Neural progenitor cell (in vitro differentiated cells): Measurements from ENCODE around the gene LTV1. TPM values are rescaled to one million over a fixed set of nuclear protein-coding genes. Genes with fewer than 3 reads are reported as not detected.

Experiments
- DNase-seq: peaks from one replicate; pipeline ENCODE4 v3.0.0-alpha.2; 2016; ENCODE audit warnings: low spot score
- H2AFZ ChIP-seq: fragments of 200-600 bp; sonication (generic); replicated peaks from 2 replicates; pipeline ENCODE4 v1.6.1; 2016; ENCODE audit warnings: antibody characterized with exemption
- H3F3A ChIP-seq: fragments of 200-600 bp; sonication (generic); 2 replicates; pipeline ENCODE4 v1.6.1; 2016; ENCODE audit warnings: antibody characterized with exemption, low read depth
- H3K27ac ChIP-seq: fragments of 200-600 bp; sonication (generic); 2 replicates; pipeline ENCODE4 v1.5.1; 2016; ENCODE audit warnings: mild to moderate bottlenecking
- H3K27me3 ChIP-seq: fragments of 200-600 bp; sonication (generic); 2 replicates; pipeline ENCODE4 v1.6.1; 2016; ENCODE audit warnings: mild to moderate bottlenecking, moderate library complexity
- H3K36me3 ChIP-seq: fragments of 200-600 bp; sonication (generic); 2 replicates; pipeline ENCODE4 v1.5.1; 2016
- H3K4me1 ChIP-seq: fragments of 200-600 bp; sonication (generic); 2 replicates; pipeline ENCODE4 v1.6.1; 2016; ENCODE audit warnings: mixed run types
- H3K4me2 ChIP-seq: fragments of 200-600 bp; sonication (generic); 2 replicates; pipeline ENCODE4 v1.6.1; 2016
- H3K4me3 ChIP-seq: fragments of 200-600 bp; sonication (generic); 2 replicates; pipeline ENCODE4 v1.5.1; 2016
- H3K79me2 ChIP-seq: fragments of 200-600 bp; sonication (generic); 2 replicates; pipeline ENCODE4 v1.6.1; 2016; ENCODE audit warnings: low read depth
- H3K9ac ChIP-seq: fragments of 200-600 bp; sonication (generic); 2 replicates; pipeline ENCODE4 v1.6.1; 2016
- H3K9me3 ChIP-seq: fragments of 200-600 bp; sonication (generic); 2 replicates; pipeline ENCODE4 v1.5.1; 2016; ENCODE audit warnings: low read depth
- H4K20me1 ChIP-seq: fragments of 200-600 bp; sonication (generic); 2 replicates; pipeline ENCODE4 v1.6.1; 2016; ENCODE audit warnings: low read depth
- H3K27ac Mint-ChIP-seq: 3 replicates; pipeline ENCODE4 v1.8.0; 2021; ENCODE audit warnings: mixed read lengths
- H3K27me3 Mint-ChIP-seq: 2 replicates; pipeline ENCODE4 v1.8.0; 2022; ENCODE audit warnings: low read depth, mild to moderate bottlenecking, inconsistent platforms, moderate library complexity, mixed read lengths; ENCODE audit not compliant: insufficient read depth
- H3K36me3 Mint-ChIP-seq: 3 replicates; pipeline ENCODE4 v1.8.0; 2021; ENCODE audit warnings: mixed read lengths
- H3K4me1 Mint-ChIP-seq: 3 replicates; pipeline ENCODE4 v1.8.0; 2021; ENCODE audit warnings: mixed read lengths
- H3K4me3 Mint-ChIP-seq: 3 replicates; pipeline ENCODE4 v1.8.0; 2021; ENCODE audit warnings: mild to moderate bottlenecking, moderate library complexity, mixed read lengths
- H3K9me3 Mint-ChIP-seq: 3 replicates; pipeline ENCODE4 v1.8.0; 2020; ENCODE audit warnings: mixed read lengths
- EZH2 ChIP-seq: fragments of 200-600 bp; sonication (generic); IDR thresholded peaks from 2 replicates; pipeline ENCODE4 v1.6.1; 2017; ENCODE audit warnings: antibody characterized with exemption, mild to moderate bottlenecking, moderate library complexity
- EZH2phosphoT487 ChIP-seq: fragments of 200-600 bp; sonication (generic); IDR thresholded peaks from 2 replicates; pipeline ENCODE4 v1.6.1; 2017; ENCODE audit warnings: antibody characterized with exemption
- total RNA-seq: library from RNA; depleted of rRNA; stranded (reverse); fragments of >200 nt; gene quantifications from 2 replicates; pipeline ENCODE4 v1.2.3, GENCODE V29; 2015; ENCODE audit warnings: low replicate concordance
- TF ChIP-seq, protein P1 (sequence below): fragments of 200-600 bp; sonication (generic); IDR thresholded peaks from 2 replicates; pipeline ENCODE4 v1.5.1; 2017; ENCODE audit warnings: antibody characterized with exemption, mild to moderate bottlenecking

Gene LTV1
- total RNA-seq, 1 donor from 2014 or later = 36.0 TPM

DNA sequence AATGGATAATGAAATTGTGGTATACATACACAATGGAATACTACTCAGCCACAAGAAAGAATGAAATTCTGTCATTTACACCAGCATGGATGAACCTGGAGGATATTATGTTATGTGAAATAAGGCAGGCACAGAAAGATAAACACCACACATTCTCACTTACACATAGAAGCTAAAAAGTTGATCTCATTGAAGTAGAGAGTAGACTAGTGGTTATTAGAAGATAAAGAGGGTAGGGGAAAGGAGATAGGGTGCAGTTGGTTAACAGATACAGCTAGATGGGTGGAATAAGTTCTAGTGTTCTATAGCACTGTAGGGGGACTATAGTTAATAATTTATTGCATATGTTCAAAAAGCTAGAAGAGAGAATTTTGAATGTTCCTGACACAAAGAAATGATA, 25.5 kb upstream of the LTV1 start:
- H3K79me2 ChIP-seq = no peaks in the 10 kb centered on the region
- H3K4me2 ChIP-seq = no peak overlapping the region
- H3K9me3 Mint-ChIP-seq = no peaks in the 10 kb centered on the region
- H3K27ac Mint-ChIP-seq = no peak overlapping the region
- H2AFZ ChIP-seq = no peak overlapping the region
- H3K4me3 ChIP-seq = no peak overlapping the region
- H3K9ac ChIP-seq = no peak overlapping the region
- no peaks in the 10 kb centered on the region for H3K27me3 ChIP-seq
- H4K20me1 ChIP-seq = no peaks in the 10 kb centered on the region
- no peaks in the 10 kb centered on the region for H3K4me1 ChIP-seq
- H3K36me3 Mint-ChIP-seq = peaks cover 4% of the 10 kb centered on the region
- no peak overlapping the region for H3K4me3 Mint-ChIP-seq
- H3K36me3 ChIP-seq = peaks cover 5% of the 10 kb centered on the region
- no peak overlapping the region for H3K27ac ChIP-seq
- H3K27me3 Mint-ChIP-seq = no peaks in the 10 kb centered on the region
- no peaks in the 10 kb centered on the region for H3K9me3 ChIP-seq
- H3F3A ChIP-seq = no peaks in the 10 kb centered on the region
- DNase-seq = no peak
- TF ChIP-seq, protein P1, sequence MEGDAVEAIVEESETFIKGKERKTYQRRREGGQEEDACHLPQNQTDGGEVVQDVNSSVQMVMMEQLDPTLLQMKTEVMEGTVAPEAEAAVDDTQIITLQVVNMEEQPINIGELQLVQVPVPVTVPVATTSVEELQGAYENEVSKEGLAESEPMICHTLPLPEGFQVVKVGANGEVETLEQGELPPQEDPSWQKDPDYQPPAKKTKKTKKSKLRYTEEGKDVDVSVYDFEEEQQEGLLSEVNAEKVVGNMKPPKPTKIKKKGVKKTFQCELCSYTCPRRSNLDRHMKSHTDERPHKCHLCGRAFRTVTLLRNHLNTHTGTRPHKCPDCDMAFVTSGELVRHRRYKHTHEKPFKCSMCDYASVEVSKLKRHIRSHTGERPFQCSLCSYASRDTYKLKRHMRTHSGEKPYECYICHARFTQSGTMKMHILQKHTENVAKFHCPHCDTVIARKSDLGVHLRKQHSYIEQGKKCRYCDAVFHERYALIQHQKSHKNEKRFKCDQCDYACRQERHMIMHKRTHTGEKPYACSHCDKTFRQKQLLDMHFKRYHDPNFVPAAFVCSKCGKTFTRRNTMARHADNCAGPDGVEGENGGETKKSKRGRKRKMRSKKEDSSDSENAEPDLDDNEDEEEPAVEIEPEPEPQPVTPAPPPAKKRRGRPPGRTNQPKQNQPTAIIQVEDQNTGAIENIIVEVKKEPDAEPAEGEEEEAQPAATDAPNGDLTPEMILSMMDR = no peak
- TF ChIP-seq EZH2 (no peak), EZH2phosphoT487 (no peak)
- H3K4me1 Mint-ChIP-seq = peaks cover 9% of the 10 kb centered on the region

DNA sequence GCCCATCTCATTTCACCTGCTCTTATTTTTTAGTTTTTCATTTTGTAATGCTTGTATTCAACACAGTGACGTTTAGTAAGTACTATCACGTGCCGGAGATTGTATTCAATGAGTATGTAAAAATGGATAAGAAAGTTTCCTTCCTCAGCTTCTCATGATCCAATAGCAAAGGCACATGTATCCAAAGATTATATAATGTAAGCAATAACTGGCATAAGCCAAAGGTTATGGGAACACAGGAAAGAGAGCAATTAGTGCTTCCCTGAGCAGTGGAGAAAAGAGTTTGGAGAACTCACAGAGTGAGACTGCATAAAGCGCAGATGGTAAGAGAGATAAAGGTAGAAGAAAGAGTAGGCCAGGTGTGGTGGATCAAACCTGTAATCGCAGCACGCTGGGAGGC, 21.8 kb upstream of the LTV1 start:
- H3K27me3 Mint-ChIP-seq = no peaks in the 10 kb centered on the region
- peaks cover 5% of the 10 kb centered on the region for H3K4me1 Mint-ChIP-seq
- H3K36me3 Mint-ChIP-seq = no peaks in the 10 kb centered on the region
- TF ChIP-seq, protein P1 = no peak
- TF ChIP-seq EZH2 (no peak), EZH2phosphoT487 (no peak)
- no peaks in the 10 kb centered on the region for H3K9me3 Mint-ChIP-seq
- H3K27me3 ChIP-seq = no peaks in the 10 kb centered on the region
- H3K27ac Mint-ChIP-seq = no peak overlapping the region
- no peaks in the 10 kb centered on the region for H3K36me3 ChIP-seq
- no peaks in the 10 kb centered on the region for H3K4me1 ChIP-seq
- H3K4me2 ChIP-seq = no peak overlapping the region
- no peaks in the 10 kb centered on the region for H3K79me2 ChIP-seq
- H3K4me3 ChIP-seq = no peak overlapping the region
- no peak overlapping the region for H3K27ac ChIP-seq
- H2AFZ ChIP-seq = no peak overlapping the region
- no peaks in the 10 kb centered on the region for H4K20me1 ChIP-seq
- no peaks in the 10 kb centered on the region for H3K9me3 ChIP-seq
- no peaks in the 10 kb centered on the region for H3F3A ChIP-seq
- H3K4me3 Mint-ChIP-seq = no peak overlapping the region
- no peak overlapping the region for H3K9ac ChIP-seq
- no peak for DNase-seq

DNA sequence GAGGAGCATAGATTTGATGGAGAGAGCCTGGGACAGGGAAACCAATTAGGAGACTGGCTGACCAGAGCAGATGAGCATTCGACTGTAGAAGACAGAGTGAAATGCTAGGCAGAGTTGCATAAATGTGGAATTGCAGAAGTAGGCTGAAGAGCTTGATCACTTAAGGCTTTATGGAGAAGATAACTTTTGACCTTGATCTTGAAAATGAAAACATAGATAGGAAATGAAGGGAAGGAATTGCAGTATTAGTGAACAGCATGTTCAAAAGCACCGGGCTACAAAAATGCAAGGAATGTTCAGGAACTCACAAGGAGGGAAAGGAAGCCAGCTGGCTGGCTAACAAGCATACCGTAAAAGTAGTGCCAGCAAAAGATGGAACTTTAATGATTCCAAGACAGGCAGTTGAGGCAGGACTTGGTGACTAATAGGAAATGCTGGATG, 20.5 kb upstream of the LTV1 start:
- no peak overlapping the region for H3K4me3 ChIP-seq
- Mint-ChIP-seq H3K9me3 (no peaks in the 10 kb centered on the region), H3K4me1 (peaks cover 4% of the 10 kb centered on the region), H3K27me3 (no peaks in the 10 kb centered on the region), H3K27ac (no peak overlapping the region), H3K4me3 (no peak overlapping the region), H3K36me3 (no peaks in the 10 kb centered on the region)
- no peaks in the 10 kb centered on the region for H3K27me3 ChIP-seq
- no peak overlapping the region for H3K9ac ChIP-seq
- no peak overlapping the region for H2AFZ ChIP-seq
- H3F3A ChIP-seq = no peaks in the 10 kb centered on the region
- H3K9me3 ChIP-seq = no peaks in the 10 kb centered on the region
- H3K36me3 ChIP-seq = no peaks in the 10 kb centered on the region
- no peak overlapping the region for H3K4me2 ChIP-seq
- H3K27ac ChIP-seq = no peak overlapping the region
- TF ChIP-seq, protein P1 = no peak
- no peak for TF ChIP-seq EZH2phosphoT487
- TF ChIP-seq EZH2 = no peak
- H4K20me1 ChIP-seq = no peaks in the 10 kb centered on the region
- no peaks in the 10 kb centered on the region for H3K4me1 ChIP-seq
- no peaks in the 10 kb centered on the region for H3K79me2 ChIP-seq
- no peak for DNase-seq
